CD4-positive, alpha-beta T cell treated with Interferon gamma for 1 hour (primary cell): ENCODE results near the gene MND1.

Experiments used
- DNase-seq: peaks from one replicate; pipeline ENCODE4 v3.0.0-alpha.2; 2020

Gene MND1

DNA sequence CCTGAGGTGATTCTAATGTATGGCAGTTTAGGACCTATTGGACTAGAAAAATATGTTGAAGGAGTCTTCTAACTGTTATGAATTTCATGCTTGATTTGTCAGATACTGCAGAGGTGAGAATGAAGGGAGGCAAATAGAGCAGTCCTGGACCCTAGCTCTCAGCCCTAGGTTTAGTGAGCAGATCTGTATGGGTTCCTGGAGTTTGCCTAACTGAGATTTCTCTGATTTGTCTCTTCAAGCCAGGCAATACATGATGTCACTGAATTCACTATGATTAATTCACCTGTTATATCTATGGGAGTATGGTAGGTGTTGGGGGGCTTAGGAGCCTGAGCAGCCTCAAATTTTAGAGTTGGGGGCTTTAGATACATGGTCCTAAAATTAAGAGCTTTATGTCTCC, 2.6 kb downstream of the MND1 start:
- no peak for DNase-seq

DNA sequence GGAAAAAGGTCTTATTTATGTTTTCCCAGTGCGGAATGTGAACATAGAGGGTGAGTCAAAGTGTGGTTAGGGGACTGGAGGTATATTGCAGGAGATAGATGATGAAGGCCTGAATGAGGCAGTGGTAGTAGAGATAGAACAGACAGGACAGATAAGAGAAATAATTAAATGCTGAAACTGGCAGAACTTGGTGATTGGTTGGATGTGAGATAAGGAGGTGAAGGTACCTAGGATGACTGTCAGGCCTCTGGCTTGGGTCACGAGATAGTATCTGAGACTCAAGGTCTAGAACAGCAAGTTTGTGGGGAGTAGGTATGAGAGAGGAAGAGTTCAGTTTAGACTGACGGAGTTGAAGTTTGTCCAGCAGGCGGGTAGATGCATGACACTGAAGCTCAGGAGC, 3.5 kb downstream of the MND1 start:
- DNase-seq, result no peak

DNA sequence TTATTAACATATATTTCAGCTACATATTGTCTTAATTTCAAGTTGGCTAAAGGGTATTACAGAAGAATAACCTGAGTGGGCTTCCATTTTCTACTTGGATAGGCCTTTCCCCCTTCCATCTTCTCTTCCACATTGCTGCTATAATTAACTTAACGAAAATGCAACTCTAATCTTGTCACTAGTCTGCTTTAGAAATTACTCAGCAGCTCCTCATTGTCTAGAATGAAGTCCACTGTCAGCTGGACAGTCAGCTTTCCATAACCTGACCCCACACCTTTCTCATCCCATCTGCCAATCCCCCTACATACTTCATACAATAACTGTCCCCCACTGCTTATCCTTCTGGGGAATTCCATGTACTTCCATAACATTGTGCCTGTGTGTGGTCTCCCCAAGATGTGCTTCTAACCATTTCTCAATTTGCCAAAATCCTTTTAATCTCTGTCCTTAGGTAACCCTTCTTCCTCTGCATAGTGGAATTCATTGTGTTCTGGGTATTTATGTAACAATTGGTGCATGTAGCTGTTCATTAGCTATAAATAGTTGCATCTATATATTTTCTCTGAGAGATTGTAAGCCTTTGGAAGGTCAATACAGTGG, 4.8 kb downstream of the MND1 start:
- no peak for DNase-seq

DNA sequence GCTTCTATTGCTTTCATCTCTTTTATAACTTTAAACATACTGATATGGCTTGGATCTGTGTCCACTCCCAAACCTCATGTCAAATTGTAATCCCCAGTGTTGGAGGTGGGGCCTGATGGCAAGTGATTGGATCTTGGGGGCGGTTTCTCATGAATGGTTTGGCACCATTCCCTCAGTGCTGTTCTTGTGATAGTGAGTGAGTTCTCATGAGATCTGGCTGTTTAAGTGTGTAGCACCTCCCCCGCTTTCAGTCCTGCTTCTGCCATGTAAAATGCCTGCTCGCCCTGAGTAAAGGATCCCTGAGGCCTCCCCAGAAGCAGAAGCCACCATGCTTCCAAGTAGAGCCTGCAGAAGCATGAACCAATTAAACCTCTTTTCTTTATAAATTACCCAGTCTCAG, 17.7 kb downstream of the MND1 start:
- DNase-seq, result no peak

DNA sequence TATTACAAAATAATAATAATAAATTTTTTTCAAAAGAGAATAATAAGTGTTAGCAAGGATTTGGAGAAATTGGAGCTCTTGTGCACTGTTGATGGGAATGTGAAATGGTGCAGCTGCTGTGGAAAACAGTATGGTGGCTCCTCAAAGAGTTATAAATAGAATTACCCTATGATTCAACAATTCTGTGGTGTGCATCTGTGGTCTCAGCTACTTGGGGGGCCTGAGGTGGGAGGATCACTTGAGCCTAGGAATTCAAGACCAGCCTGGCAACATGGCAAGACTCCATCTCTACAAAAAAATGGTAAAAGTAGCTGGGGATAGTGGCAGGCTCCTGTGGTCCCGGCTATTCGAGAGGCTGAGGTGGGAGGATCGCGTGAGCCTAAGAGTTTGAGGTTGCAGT, 19.6 kb downstream of the MND1 start:
- DNase-seq, result no peak

DNA sequence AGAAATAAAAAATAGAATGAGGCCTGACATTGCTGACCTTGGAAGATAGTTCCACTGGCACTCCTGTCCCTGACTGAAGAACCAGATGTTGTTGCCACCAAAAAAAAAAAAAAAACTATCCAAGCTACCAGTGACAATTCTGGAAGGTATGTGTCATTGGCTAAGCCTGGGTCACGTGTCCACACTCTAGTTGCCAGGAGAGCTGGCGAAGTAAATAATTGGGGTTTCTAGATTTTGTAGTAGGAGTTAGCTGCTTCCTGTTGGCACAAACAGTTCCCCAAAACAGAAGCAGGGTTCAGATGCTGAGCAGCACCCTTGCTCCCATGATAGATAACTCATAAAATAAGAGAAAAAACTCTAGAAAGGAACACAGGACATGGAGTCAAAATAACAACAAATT, 20.5 kb downstream of the MND1 start:
- peak; percentile 19 for DNase-seq

DNA sequence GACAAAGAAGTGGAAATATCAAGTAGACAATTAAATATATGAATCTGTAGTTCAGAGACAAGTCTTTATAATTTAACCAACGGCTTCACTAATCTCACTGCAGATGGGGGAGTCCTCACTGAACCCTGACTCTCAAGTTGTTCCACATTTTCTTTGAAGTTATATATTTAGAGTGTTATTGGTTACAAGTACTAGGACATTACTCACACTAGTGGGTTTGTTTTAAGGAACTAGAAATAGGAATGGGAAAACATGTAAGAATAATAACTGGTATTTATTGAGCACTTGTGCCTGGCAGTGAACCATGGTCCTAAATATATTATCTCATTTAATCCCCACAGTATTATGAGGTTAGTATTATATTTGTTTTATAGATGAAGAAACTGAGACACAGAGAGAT, 22.0 kb downstream of the MND1 start:
- DNase-seq, result no peak

DNA sequence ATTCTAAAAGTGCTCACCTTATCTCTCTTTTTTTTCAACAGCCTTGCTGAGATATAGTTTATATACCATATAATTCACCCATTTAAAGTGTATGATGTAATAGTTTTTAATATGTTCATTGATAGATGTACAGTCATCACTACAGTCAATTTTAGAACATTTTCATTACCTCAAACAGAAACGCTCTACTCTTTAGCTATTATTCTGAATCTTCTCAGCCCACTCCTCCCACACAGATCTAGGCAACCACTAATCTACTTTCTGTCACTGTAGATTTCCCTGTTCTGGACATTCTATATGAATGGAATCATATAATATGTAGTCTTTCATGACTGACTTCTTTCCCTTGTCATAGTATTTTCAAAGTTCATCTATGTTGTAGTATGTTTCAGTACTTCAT, 22.6 kb downstream of the MND1 start:
- DNase-seq, result no peak

DNA sequence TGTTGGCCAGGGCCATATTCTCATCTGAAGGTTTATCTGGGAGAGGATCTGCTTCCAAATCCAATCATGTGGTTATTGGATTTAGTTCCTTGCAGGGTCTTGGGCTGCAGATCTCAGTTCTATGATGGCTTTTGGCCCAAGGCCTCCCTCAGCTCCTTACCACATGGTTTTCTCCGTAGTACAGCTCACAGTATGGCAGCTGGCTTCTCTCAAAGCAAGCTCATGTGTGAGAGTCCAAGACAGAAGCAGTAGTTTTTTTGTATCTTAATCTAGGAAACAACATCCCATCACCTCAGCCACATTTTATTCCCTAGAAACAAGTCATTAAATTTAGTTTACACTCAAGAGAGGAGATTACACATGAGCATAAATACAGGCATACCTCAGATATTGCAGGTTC, 24.5 kb downstream of the MND1 start:
- no peak for DNase-seq

DNA sequence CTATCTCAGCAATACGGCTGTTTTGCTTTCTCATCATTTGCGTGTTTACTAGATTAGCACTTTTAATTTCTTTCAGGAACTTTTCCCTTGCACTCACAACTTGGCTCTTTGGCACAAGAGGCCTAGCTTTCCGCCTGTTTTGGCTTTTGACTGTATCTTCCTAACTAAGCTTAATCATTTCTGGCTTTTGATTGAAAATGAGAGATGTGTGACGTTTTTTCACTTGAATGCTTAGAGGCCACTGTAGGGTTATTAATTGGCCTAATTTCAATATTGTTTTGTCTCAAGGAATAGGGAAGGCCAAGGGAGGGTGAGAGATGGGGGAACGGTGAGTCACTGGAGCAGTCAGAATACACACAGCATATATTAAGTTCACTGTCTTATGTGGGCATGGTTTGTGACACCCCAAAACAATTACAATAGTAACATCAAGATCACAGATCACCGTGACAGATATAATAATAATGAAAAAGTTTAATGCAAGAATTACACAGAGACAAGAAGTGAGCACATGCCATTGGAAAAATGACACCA, 27.3 kb downstream of the MND1 start:
- DNase-seq, result no peak

DNA sequence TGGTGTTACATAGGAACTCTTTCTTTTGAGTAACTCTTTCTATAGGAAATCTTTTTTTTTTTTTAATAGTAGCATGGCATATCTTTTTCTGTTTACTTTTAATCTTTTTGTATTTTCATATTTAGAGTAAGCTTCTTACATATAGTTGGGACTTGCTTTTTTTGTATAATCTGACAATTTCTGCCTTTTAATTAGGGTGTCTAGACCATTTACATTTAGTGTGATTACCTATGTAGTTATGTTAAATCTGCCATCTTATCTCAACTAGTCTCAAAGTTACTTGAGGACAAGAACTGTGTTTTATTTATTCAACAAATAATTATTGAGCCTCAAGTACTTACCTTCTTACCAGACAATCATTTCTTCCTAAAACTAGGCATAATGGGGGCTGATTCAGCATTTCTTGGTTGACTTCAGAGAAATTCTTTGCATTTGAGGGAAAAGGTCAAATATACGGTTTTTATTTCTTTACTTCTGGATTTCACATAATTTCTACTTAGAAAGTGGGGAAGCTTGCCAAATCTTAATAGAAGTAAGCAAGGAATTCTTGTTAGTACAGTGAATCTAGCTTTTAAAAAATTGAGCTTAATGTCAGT, 28.6 kb downstream of the MND1 start:
- DNase-seq, result no peak

DNA sequence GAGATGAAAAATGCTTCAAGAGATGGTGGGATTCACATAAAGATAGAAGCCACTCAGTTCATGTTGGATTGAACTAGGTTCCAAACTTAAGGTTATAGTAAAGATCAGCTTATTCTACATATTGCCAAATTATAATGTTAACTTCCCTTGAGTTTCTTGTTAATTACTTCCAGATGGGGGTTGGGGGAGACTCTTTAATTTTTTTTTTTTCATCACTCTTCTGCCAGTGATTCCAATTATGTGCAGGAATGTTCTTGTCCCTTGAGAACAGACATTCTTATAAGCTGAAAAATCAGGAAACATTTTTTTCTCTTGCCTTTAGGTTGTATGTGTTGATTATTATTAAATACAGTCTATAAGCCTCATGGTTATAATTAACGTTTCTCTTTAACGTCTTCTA, 30.0 kb downstream of the MND1 start:
- no peak for DNase-seq

DNA sequence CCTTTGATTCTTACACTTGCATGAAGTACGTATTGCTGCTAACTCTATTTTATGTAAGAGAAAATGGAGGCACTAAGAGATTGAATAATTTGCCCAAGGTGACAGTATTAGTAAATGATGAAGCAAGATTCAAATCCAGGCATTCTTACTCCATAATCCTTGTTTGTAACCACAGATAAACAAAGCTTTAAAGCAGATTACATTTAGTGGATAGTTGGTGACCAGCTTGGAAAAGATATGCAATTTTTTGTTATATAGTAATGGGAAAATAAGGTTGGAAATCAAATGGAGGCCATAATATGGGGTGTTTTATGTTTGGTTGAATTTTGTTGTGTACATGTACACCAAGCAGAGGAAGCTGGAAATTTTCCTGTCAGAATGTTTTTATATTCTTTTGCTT, 30.8 kb downstream of the MND1 start:
- no peak for DNase-seq

DNA sequence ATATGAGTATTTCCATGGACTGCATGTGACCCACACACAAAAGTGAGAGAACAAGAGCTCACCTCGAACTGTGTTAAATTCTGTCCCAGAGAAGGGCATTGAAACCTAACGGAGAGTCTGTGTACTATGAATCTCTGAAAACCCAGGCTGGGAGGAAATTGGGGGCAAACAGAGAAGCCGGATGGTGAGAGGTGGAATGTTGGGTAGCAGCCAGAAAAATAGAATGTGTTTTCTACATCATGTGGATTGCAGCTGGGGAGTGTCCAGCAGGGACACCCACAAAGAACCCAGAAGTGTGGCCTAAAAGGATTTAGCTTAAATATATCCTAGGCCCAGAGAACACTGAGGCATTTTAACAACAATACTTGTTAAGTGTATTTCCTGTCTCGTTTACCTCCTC, 38.6 kb downstream of the MND1 start:
- DNase-seq, result no peak

DNA sequence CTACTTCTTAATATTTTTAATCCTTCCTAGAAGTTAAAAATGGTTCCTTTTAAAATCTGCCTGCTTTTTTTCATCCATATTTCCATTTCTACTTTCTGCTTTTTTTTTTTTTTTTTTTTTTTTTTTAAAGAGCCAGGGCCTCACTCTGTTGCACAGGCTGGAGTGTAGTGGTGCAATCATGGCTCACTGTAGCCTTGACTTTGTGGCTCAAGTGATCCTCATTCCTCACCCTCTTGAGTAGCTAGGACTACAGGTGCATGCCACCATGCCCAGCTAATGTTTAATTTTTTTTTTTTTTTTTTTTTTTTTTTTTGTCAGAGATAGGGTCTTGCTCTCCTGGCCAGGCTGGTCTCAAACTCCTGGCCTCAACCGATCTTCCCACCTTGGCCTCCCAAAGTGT, 39.7 kb downstream of the MND1 start:
- DNase-seq, result no peak

DNA sequence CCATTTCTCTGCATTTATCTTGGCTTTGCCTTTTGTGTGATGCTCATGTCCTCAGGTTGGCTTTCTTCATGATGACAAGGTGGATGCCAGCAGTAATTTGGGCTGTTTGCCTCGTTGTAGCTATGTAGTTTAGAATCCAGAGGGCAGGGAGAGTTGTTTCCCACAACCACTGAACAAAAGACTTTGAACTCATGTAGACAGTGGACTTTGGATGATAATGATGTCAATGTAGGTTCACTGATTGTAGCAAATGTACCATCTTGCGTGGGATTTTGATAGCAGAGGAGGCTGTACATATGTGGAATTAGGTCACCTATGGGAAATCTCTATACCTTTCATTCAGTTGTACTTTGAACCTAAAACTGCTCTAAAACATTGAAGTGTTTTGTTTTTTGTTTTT, 41.3 kb downstream of the MND1 start:
- no peak for DNase-seq

DNA sequence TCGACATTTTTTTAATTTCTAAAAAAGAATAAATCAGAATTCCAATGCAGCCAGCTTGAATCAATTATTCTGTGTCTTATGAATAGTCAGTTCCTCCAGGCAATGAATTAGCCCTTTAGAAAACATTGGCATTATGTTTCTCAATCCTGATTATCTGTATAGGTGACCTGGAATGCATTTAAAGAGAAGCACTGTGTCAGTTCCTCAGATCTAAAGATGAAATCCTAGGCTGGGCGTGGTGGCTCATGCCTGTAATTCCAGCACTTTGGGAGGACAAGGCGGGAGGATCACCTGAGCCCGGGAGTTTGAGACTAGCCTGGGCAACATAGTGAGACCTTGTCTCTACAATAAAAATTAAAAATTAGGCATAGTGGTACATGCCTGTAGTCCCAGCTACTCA, 43.5 kb downstream of the MND1 start:
- DNase-seq, result no peak

DNA sequence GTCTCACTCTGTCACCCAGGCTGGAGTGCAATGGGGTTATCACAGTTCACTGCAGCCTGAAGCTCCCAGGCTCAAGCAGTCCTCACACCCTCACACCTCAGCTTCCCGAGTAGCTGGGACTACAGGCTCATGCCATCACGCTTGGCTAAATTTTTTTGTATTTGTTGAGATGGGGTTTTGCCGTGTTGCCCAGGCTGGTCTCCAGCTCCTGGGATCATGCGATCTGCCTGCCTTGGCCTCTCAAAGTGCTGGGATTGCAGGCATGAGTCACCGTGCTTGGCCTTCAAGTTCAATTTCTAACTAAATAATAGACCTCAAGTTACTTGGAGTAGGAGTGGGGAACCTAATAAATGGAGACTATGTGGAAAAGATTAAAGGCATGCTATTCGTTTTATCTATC, 48.9 kb downstream of the MND1 start:
- no peak for DNase-seq

DNA sequence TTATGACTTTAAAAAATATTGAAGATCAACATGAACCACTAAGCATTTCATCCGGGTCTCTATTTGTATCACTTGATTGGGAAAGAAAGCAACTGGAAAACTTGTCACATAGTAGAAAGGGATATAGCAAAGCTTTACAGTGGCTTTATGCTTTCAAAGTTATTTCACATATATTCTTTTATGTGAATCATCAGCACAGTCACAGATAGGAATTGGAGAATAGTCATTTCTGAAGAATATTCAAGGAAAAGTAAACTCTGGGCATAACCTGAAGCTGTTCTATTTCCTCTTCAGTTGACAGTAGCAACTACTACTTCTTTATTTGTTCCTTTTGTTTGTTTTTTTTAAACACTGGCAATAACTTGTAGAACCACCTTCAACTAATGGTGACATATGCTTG, 50.5 kb downstream of the MND1 start:
- no peak for DNase-seq

DNA sequence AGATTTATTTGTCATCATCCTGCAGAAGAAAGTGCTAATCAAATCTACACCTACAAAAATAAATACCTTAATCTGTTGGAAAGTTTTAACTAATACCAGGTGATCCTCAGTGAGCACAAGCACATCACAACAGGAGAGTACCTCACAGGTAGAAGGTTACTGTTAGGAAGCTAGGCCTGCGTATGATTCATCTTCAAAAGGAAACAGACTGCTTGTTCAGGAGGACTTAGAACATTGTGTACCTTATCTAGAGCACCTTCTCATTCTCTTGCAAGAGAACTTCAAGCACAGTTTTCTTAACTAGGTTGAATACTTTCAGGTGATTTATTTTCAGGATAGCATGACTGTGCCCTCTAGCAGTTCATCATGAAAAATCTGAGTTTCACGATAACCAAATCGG, 54.2 kb downstream of the MND1 start:
- no peak for DNase-seq

DNA sequence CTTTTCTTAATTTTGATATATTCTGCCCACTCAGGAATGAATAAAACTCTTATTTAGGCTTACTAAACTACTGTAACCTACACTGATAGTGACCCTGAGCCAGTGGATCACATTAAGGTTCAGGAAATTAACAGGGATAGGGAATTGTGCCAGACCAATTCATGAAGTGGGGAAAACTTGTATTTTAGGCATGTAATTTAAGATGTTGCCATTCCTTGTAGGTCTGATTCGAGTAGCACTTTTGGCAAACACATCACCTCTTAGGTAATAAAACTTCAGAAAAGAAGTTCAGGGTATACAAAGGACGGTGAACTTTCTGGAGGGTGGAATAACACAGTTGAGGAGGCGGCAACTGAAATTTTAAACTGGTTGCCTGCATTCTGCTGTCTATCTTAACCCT, 54.9 kb downstream of the MND1 start:
- no peak for DNase-seq

DNA sequence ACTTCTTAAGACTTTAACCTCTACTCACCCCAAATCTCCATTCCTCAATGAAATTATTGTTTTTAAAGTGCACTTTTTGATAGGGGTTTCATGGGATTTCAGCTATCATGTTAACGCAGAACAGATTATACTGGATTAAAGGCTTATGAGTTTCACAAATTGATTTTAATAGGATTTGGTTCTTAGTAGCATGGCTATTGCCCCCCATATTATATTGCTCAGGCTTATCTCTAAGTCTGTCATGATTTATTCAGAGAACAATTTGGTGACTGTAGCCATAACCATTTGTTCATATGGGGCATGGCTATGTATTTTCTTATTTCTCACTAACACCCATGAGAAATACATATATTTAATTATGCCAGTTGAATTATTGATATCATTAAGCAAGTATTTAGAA, 57.0 kb downstream of the MND1 start:
- no peak for DNase-seq

DNA sequence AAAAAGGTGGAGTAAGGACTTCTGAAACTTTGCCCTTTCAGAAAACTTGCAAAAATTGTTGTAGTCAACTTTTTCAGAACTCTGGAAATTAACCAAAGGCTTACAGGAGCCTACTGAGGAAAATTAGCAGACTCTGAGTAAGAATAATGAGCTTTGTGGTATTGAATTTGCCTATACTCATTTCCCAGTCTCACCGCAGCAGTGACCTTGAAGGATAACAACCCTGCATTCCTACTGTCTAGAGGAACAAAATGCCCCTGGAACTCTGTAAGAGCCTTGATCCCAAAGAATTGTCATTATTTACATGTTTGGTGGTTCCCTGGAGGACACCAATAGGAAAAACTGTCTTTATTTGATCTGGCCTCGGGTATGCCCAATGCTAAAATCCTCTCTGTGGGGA, 57.9 kb downstream of the MND1 start:
- DNase-seq, result no peak

DNA sequence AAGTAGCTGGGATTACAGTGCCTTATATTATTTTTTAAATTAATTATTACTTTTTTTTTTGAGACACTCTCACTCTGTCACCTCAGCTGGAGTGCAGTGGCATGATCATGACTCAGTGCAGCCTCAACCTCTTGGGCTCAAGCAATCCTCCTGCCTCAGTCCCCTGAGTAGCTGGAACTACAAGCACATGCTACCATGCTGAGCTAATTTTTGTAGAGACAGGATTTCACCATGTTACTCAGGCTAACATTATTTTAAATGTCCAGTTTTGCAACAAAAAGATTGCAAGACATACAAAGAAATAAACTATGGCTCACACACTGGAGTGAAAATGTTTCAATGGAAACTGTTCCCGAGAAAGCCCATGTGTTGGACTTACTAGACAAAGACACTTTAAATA, 59.2 kb downstream of the MND1 start:
- no peak for DNase-seq

DNA sequence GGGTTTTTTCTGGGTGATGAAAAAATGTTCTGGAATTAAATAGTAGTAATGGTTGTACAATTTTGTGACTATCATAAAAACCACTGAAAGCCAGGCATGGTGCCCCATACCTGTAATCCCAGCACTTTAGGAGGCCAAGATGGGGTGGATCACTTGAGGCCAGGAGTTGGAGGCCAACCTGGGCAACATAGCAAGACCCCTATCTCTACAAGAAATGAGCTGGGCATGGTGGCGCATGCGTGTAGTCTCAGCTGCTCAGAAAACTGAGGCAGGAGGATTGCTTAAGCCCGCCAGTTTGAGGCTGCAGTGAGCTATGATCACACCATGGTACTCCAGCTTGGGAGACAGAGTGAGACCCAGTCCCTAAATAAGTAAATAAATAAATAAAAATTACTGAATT, 63.4 kb downstream of the MND1 start:
- no peak for DNase-seq
